ENCODE measurements around the gene SEMA4G. TPM values are rescaled to one million over a fixed set of nuclear protein-coding genes. Genes with fewer than 3 reads are reported as not detected.

Gene SEMA4G
- total RNA-seq, 1 experiment from 2014 or later: 8.5 TPM

GRCh38 chr10:100960251-100960650, 9.1 kb upstream of the SEMA4G start:
- Histone ChIP-seq H3K23me2 (ENCODE audit: insufficient read length, low read depth, low read length, poor library complexity, severe bottlenecking) (no peaks in the 10 kb centered on the region), H3K4ac (ENCODE audit: low read depth, low read length) (no peak overlapping the region), H3T11ph (ENCODE audit: low read length) (no peak overlapping the region), H2AFZ (ENCODE audit: low read length) (no peak overlapping the region), H3K56ac (ENCODE audit: insufficient read length, low read depth, low read length) (no peak overlapping the region), H4K5ac (ENCODE audit: insufficient read length, low read depth, low read length) (no peak overlapping the region), H2BK20ac (ENCODE audit: low read depth, low read length, poor library complexity, severe bottlenecking) (no peak overlapping the region), H2BK12ac (ENCODE audit: insufficient read length, low read depth, low read length) (no peak overlapping the region), H3K79me2 (ENCODE audit: insufficient read depth, low read length) (no peaks in the 10 kb centered on the region), H3K27me3 (ENCODE audit: insufficient read depth, low read length) (no peaks in the 10 kb centered on the region), H3K79me1 (ENCODE audit: insufficient read depth, low read depth, low read length, poor library complexity, severe bottlenecking) (no peaks in the 10 kb centered on the region), H4K8ac (replicated peaks; ENCODE audit: insufficient read length, low read depth, low read length) (no peak overlapping the region), H3K27ac (ENCODE audit: insufficient read length, low read depth, low read length) (no peak overlapping the region), H3K9ac (ENCODE audit: extremely low read depth, insufficient read length, low read length) (no peak overlapping the region), H3K18ac (ENCODE audit: insufficient read length, low read depth, low read length) (no peak overlapping the region), H2BK5ac (ENCODE audit: insufficient read length, low read length) (no peak overlapping the region), H3K9me3 (ENCODE audit: control insufficient read depth, low read depth, low read length) (no peaks in the 10 kb centered on the region), H4K20me1 (ENCODE audit: control insufficient read depth, insufficient read depth, insufficient read length) (no peaks in the 10 kb centered on the region), H3K4me1 (ENCODE audit: insufficient read depth, low read length) (no peaks in the 10 kb centered on the region), H4K91ac (ENCODE audit: insufficient read length, low read depth, low read length) (no peak overlapping the region), H3K23ac (ENCODE audit: insufficient read length, low read depth, low read length) (no peak overlapping the region), H3K4me2 (ENCODE audit: insufficient read depth, insufficient read length, low read length) (no peak overlapping the region), H3K14ac (ENCODE audit: insufficient read depth, low read length) (no peak overlapping the region), H2BK120ac (ENCODE audit: low read depth, low read length, poor library complexity, severe bottlenecking) (no peak overlapping the region), H2AK5ac (ENCODE audit: insufficient read length, low read length) (no peak overlapping the region), H2BK15ac (ENCODE audit: low read depth, low read length) (no peak overlapping the region)
- no peak for DNase-seq
- H3K27ac Mint-ChIP-seq: no peak overlapping the region
- no peak for TF ChIP-seq CTCF (conservative IDR thresholded peaks at IDR 0.05)
- no peak overlapping the region for H3K4me3 Mint-ChIP-seq
- H3K4me1 Mint-ChIP-seq: no peaks in the 10 kb centered on the region
- H3K27me3 Mint-ChIP-seq (ENCODE audit: low read depth): no peaks in the 10 kb centered on the region
- H3K9me3 Mint-ChIP-seq: no peaks in the 10 kb centered on the region
- H3K36me3 Mint-ChIP-seq (ENCODE audit: insufficient read depth in 1 of 3, low read depth in 3 of 3): peaks cover 0 to 40% (median 35%) of the 10 kb centered on the region in 3 experiments; a peak in 5 of 7 replicates
